ENCODE results near the gene WWC2.

The WWC2 gene

GRCh38 chr4:183204793-183205192 lies 105.7 kb downstream of the WWC2 start:
- H3K36me3 ChIP-seq (ENCODE audit: insufficient read depth, low read length) = peaks cover 9% of the 10 kb centered on the region; the same call in 1 of the 2 replicates
- H3K4me3 ChIP-seq = no peak overlapping the region
- H3K9me3 ChIP-seq (ENCODE audit: low read depth, low read length) = no peaks in the 10 kb centered on the region
- DNase-seq (ENCODE audit: low read depth, low spot score) = no peak
- H3K9ac ChIP-seq (ENCODE audit: insufficient read length) = no peak overlapping the region
- H3K27ac ChIP-seq = no peak overlapping the region
- TF ChIP-seq POLR2AphosphoS5 (IDR thresholded peaks at IDR 0.05; ENCODE audit: borderline replicate concordance, low read depth, low read length) = no peak
- no peak for TF ChIP-seq FOXP2 (optimal IDR thresholded peaks at IDR 0.05; ENCODE audit: control extremely low read depth, extremely low read length, insufficient read depth)
- TF ChIP-seq EZH2 (IDR thresholded peaks at IDR 0.05) = no peak

GRCh38 chr4:183205193-183205592 lies 106.1 kb downstream of the WWC2 start:
- no peak for DNase-seq (ENCODE audit: low read depth, low spot score)
- Histone ChIP-seq H3K9ac (ENCODE audit: insufficient read length) (no peak overlapping the region), H3K9me3 (ENCODE audit: low read depth, low read length) (no peaks in the 10 kb centered on the region), H3K27ac (no peak overlapping the region), H3K4me3 (no peak overlapping the region), H3K36me3 (ENCODE audit: insufficient read depth, low read length) (peaks cover 10% of the 10 kb centered on the region; the same call in 1 of the 2 replicates)
- TF ChIP-seq FOXP2 (optimal IDR thresholded peaks at IDR 0.05; ENCODE audit: control extremely low read depth, extremely low read length, insufficient read depth) (no peak), POLR2AphosphoS5 (IDR thresholded peaks at IDR 0.05; ENCODE audit: borderline replicate concordance, low read depth, low read length) (no peak), EZH2 (IDR thresholded peaks at IDR 0.05) (no peak)

GRCh38 chr4:183205709-183206108 lies 106.7 kb downstream of the WWC2 start:
- no peaks in the 10 kb centered on the region for H3K9me3 ChIP-seq (ENCODE audit: low read depth, low read length)
- peaks cover 10% of the 10 kb centered on the region; the same call in 1 of the 2 replicates for H3K36me3 ChIP-seq (ENCODE audit: insufficient read depth, low read length)
- H3K9ac ChIP-seq (ENCODE audit: insufficient read length) = no peak overlapping the region
- H3K4me3 ChIP-seq = no peak overlapping the region
- H3K27ac ChIP-seq = no peak overlapping the region
- TF ChIP-seq EZH2 (IDR thresholded peaks at IDR 0.05) = no peak
- TF ChIP-seq FOXP2 (optimal IDR thresholded peaks at IDR 0.05; ENCODE audit: control extremely low read depth, extremely low read length, insufficient read depth) = no peak
- no peak for TF ChIP-seq POLR2AphosphoS5 (IDR thresholded peaks at IDR 0.05; ENCODE audit: borderline replicate concordance, low read depth, low read length)
- no peak for DNase-seq (ENCODE audit: low read depth, low spot score)

- DNase-seq (ENCODE audit: low read depth, low spot score) = no peak
- Histone ChIP-seq H3K9me3 (ENCODE audit: low read depth, low read length) (no peaks in the 10 kb centered on the region), H3K9ac (ENCODE audit: insufficient read length) (no peak overlapping the region), H3K27ac (no peak overlapping the region), H3K36me3 (ENCODE audit: insufficient read depth, low read length) (peaks cover 3% of the 10 kb centered on the region; the same call in 1 of the 2 replicates), H3K4me3 (no peak overlapping the region)
- TF ChIP-seq FOXP2 (optimal IDR thresholded peaks at IDR 0.05; ENCODE audit: control extremely low read depth, extremely low read length, insufficient read depth) (no peak), EZH2 (IDR thresholded peaks at IDR 0.05) (no peak), POLR2AphosphoS5 (IDR thresholded peaks at IDR 0.05; ENCODE audit: borderline replicate concordance, low read depth, low read length) (no peak)
These were observed 112.5 kb downstream of the WWC2 start for GRCh38 chr4:183211533-183211932.

- H3K9ac ChIP-seq (ENCODE audit: insufficient read length) = no peak overlapping the region
- TF ChIP-seq FOXP2 (optimal IDR thresholded peaks at IDR 0.05; ENCODE audit: control extremely low read depth, extremely low read length, insufficient read depth) = no peak
- no peak for TF ChIP-seq EZH2 (IDR thresholded peaks at IDR 0.05)
- no peak for TF ChIP-seq POLR2AphosphoS5 (IDR thresholded peaks at IDR 0.05; ENCODE audit: borderline replicate concordance, low read depth, low read length)
- no peak for DNase-seq (ENCODE audit: low read depth, low spot score)
- no peak overlapping the region for H3K27ac ChIP-seq
- no peak overlapping the region for H3K4me3 ChIP-seq
- no peaks in the 10 kb centered on the region for H3K9me3 ChIP-seq (ENCODE audit: low read depth, low read length)
- H3K36me3 ChIP-seq (ENCODE audit: insufficient read depth, low read length) = peaks cover 13% of the 10 kb centered on the region
These were observed 114.9 kb downstream of the WWC2 start for GRCh38 chr4:183213996-183214395.

- Histone ChIP-seq H3K9ac (ENCODE audit: insufficient read length) (no peak overlapping the region), H3K27ac (no peak overlapping the region), H3K9me3 (ENCODE audit: low read depth, low read length) (no peaks in the 10 kb centered on the region), H3K4me3 (no peak overlapping the region), H3K36me3 (ENCODE audit: insufficient read depth, low read length) (peaks cover 10% of the 10 kb centered on the region)
- no peak for DNase-seq (ENCODE audit: low read depth, low spot score)
- TF ChIP-seq EZH2 (IDR thresholded peaks at IDR 0.05) (no peak), POLR2AphosphoS5 (IDR thresholded peaks at IDR 0.05; ENCODE audit: borderline replicate concordance, low read depth, low read length) (no peak), FOXP2 (optimal IDR thresholded peaks at IDR 0.05; ENCODE audit: control extremely low read depth, extremely low read length, insufficient read depth) (no peak)
These were observed 115.9 kb downstream of the WWC2 start for GRCh38 chr4:183214912-183215488.

GRCh38 chr4:183220236-183220635 lies 121.2 kb downstream of the WWC2 start:
- Histone ChIP-seq H3K9ac (ENCODE audit: insufficient read length) (no peak overlapping the region), H3K27ac (no peak overlapping the region), H3K9me3 (ENCODE audit: low read depth, low read length) (no peaks in the 10 kb centered on the region), H3K4me3 (no peak overlapping the region), H3K36me3 (ENCODE audit: insufficient read depth, low read length) (peaks cover 10% of the 10 kb centered on the region)
- no peak for DNase-seq (ENCODE audit: low read depth, low spot score)
- TF ChIP-seq FOXP2 (optimal IDR thresholded peaks at IDR 0.05; ENCODE audit: control extremely low read depth, extremely low read length, insufficient read depth) (no peak), EZH2 (IDR thresholded peaks at IDR 0.05) (no peak), POLR2AphosphoS5 (IDR thresholded peaks at IDR 0.05; ENCODE audit: borderline replicate concordance, low read depth, low read length) (no peak)

GRCh38 chr4:183223053-183223452 lies 124.0 kb downstream of the WWC2 start:
- H3K9ac ChIP-seq (ENCODE audit: insufficient read length) = no peak overlapping the region
- no peak for TF ChIP-seq POLR2AphosphoS5 (IDR thresholded peaks at IDR 0.05; ENCODE audit: borderline replicate concordance, low read depth, low read length)
- TF ChIP-seq FOXP2 (optimal IDR thresholded peaks at IDR 0.05; ENCODE audit: control extremely low read depth, extremely low read length, insufficient read depth) = no peak
- no peak for TF ChIP-seq EZH2 (IDR thresholded peaks at IDR 0.05)
- H3K36me3 ChIP-seq (ENCODE audit: insufficient read depth, low read length) = peaks cover 5% of the 10 kb centered on the region; the same call in 1 of the 2 replicates
- H3K4me3 ChIP-seq = no peak overlapping the region
- DNase-seq (ENCODE audit: low read depth, low spot score) = no peak
- H3K27ac ChIP-seq = no peak overlapping the region
- H3K9me3 ChIP-seq (ENCODE audit: low read depth, low read length) = no peaks in the 10 kb centered on the region

- Histone ChIP-seq H3K9me3 (ENCODE audit: low read depth, low read length) (no peaks in the 10 kb centered on the region), H3K4me3 (no peak overlapping the region), H3K9ac (ENCODE audit: insufficient read length) (no peak overlapping the region), H3K36me3 (ENCODE audit: insufficient read depth, low read length) (no peaks in the 10 kb centered on the region), H3K27ac (no peak overlapping the region)
- TF ChIP-seq FOXP2 (optimal IDR thresholded peaks at IDR 0.05; ENCODE audit: control extremely low read depth, extremely low read length, insufficient read depth) (no peak), POLR2AphosphoS5 (IDR thresholded peaks at IDR 0.05; ENCODE audit: borderline replicate concordance, low read depth, low read length) (no peak), EZH2 (IDR thresholded peaks at IDR 0.05) (no peak)
- no peak for DNase-seq (ENCODE audit: low read depth, low spot score)
These were observed 130.3 kb downstream of the WWC2 start for GRCh38 chr4:183229397-183229796.
